GM21447 (cell line): ENCODE data around the gene PAK4.
"Not testable (repeated sequence)": the region's sequence is repeated elsewhere in the genome, so short reads cannot be mapped to it uniquely, and the experiment has no call there.

Source experiments
- ATAC-seq: cut with Tn5 transposase; IDR thresholded peaks from one replicate; pipeline ENCODE4 v1.9.1; 2021; ENCODE audit not compliant: unreplicated experiment

PAK4 gene

GRCh38 chr19:39128516-39129079 lies 3.0 kb downstream of the PAK4 start:
- no peak for ATAC-seq

GRCh38 chr19:39129116-39129515 lies 3.5 kb downstream of the PAK4 start:
- ATAC-seq = no peak

GRCh38 chr19:39130337-39131254 lies 5.0 kb downstream of the PAK4 start:
- ATAC-seq = no peak

GRCh38 chr19:39131255-39131755 lies 5.7 kb downstream of the PAK4 start:
- no peak for ATAC-seq

- ATAC-seq = no peak
Observed at GRCh38 chr19:39132344-39132969, 6.9 kb downstream of the PAK4 start.

GRCh38 chr19:39133431-39134270 lies 8.1 kb downstream of the PAK4 start:
- ATAC-seq = no peak

GRCh38 chr19:39135701-39136100 lies 10.1 kb downstream of the PAK4 start:
- ATAC-seq = no peak

GRCh38 chr19:39136225-39136940 lies 10.8 kb downstream of the PAK4 start:
- ATAC-seq = no peak

- ATAC-seq = no peak
Observed at GRCh38 chr19:39137131-39137530, 11.5 kb downstream of the PAK4 start.

GRCh38 chr19:39138221-39139211 lies 12.9 kb downstream of the PAK4 start:
- ATAC-seq = no peak

GRCh38 chr19:39139305-39139874 lies 13.8 kb downstream of the PAK4 start:
- no peak for ATAC-seq

- ATAC-seq = no peak
Observed at GRCh38 chr19:39139971-39140453, 14.4 kb downstream of the PAK4 start.

GRCh38 chr19:39140594-39140993 lies 15.0 kb downstream of the PAK4 start:
- ATAC-seq = no peak

GRCh38 chr19:39141929-39142328 lies 16.3 kb downstream of the PAK4 start:
- ATAC-seq = no peak

- no peak for ATAC-seq
Observed at GRCh38 chr19:39142630-39143029, 17.0 kb downstream of the PAK4 start.

- ATAC-seq = not testable (repeated sequence)
Observed at GRCh38 chr19:39143757-39144289, 18.2 kb downstream of the PAK4 start.

GRCh38 chr19:39144290-39145071 lies 18.9 kb downstream of the PAK4 start:
- ATAC-seq = no peak
